ENCODE measurements around the gene PPP1R37. TPM values are rescaled to one million over a fixed set of nuclear protein-coding genes. Genes with fewer than 3 reads are reported as not detected.

PPP1R37 gene
- total RNA-seq, 1 experiment from 2014 or later: 46.4 TPM

DNA sequence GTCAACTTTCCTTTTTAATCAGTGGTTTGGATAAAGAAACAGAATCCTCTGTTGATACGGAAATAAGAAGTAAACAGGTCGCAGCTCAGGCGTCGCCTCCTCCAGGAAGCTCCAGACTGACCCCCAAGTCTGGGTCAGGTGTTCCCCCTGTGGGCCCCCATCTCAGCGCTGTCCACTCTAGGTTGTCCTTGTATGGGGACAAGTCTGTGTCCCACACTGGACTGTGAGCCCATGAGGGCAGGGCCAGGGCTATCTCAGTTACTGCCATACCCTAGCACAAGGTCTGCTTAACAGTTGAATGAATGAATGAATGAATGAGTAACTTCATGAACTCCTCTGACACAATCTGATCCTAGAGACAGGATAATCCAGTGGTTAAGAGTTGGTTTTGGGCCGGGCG, 46.6 kb upstream of the PPP1R37 start:
- Histone ChIP-seq H2AFZ (ENCODE audit: low read length) (no peak overlapping the region), H3K9me3 (ENCODE audit: low read length) (no peaks in the 10 kb centered on the region), H3K27me3 (ENCODE audit: low read length) (no peaks in the 10 kb centered on the region), H3K4me3 (ENCODE audit: low read length) (no peak overlapping the region), H3F3A (ENCODE audit: low read length, unreplicated experiment) (no peaks in the 10 kb centered on the region), H3K4me1 (ENCODE audit: insufficient read depth, low read length) (no peaks in the 10 kb centered on the region), H3K79me2 (ENCODE audit: low read length) (peaks cover 67% of the 10 kb centered on the region), H3K9me2 (replicated peaks; ENCODE audit: low read length) (no peaks in the 10 kb centered on the region), H3K36me3 (ENCODE audit: low read depth, low read length) (peaks cover 12% of the 10 kb centered on the region), H4K20me1 (ENCODE audit: low read length) (no peaks in the 10 kb centered on the region; the same call in 1 of the 2 replicates), H3K4me2 (ENCODE audit: low read length) (no peak overlapping the region), H3K27ac (ENCODE audit: low read length) (no peak overlapping the region), H3K9ac (ENCODE audit: low read length) (no peak overlapping the region)
- ATAC-seq (no peak), DNase-seq (no peak)
- CTCF ChIA-PET: no interaction called here
- POLR2A ChIA-PET (ENCODE audit: unreplicated experiment): no interaction called here
- BruUV-seq (replicated peaks): no TSS peak
- TF ChIP-seq EZH2phosphoT487 (IDR thresholded peaks at IDR 0.05; ENCODE audit: borderline replicate concordance, low read length): no peak
- no peak for TF ChIP-seq EZH2 (IDR thresholded peaks at IDR 0.05; ENCODE audit: low read length, unreplicated experiment)
- TF ChIP-seq, protein P1, sequence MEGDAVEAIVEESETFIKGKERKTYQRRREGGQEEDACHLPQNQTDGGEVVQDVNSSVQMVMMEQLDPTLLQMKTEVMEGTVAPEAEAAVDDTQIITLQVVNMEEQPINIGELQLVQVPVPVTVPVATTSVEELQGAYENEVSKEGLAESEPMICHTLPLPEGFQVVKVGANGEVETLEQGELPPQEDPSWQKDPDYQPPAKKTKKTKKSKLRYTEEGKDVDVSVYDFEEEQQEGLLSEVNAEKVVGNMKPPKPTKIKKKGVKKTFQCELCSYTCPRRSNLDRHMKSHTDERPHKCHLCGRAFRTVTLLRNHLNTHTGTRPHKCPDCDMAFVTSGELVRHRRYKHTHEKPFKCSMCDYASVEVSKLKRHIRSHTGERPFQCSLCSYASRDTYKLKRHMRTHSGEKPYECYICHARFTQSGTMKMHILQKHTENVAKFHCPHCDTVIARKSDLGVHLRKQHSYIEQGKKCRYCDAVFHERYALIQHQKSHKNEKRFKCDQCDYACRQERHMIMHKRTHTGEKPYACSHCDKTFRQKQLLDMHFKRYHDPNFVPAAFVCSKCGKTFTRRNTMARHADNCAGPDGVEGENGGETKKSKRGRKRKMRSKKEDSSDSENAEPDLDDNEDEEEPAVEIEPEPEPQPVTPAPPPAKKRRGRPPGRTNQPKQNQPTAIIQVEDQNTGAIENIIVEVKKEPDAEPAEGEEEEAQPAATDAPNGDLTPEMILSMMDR (conservative IDR thresholded peaks at IDR 0.05; ENCODE audit: low read depth, low read length): no peak
- intact Hi-C loops (cut with micrococcal nuclease): no loop called here

DNA sequence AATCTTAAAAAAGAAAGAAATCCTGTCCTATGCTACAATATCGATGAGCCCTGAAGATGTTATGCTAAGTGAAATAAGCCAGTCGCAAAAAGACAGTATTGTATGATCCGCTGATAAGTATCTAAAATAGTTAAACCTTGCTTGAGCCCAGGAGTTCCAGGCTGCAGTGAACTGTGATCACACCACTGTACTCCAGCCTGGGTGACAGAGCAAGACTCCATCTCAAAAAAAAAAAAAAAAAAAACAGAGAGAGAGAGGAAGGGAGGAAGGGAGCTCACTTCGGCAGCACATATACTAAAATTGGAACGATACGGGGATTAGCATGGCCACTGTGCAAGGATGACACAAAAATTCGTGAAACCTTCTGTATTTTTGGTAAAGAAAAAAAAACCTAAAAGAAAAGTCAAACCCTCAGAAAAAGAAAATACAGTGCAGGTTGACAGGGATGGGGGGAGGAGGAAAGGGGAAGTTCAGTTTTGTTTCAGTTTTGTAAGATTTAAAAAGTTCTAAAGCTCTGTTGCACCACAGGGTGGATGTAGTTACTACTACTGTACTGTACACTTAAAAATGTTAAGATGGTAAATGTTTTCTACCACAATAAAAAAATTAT, 45.7 kb upstream of the PPP1R37 start:
- H3K4me1 ChIP-seq (ENCODE audit: insufficient read depth, low read length): no peaks in the 10 kb centered on the region
- H3F3A ChIP-seq (ENCODE audit: low read length, unreplicated experiment): no peaks in the 10 kb centered on the region
- intact Hi-C loops (cut with micrococcal nuclease): no loop called here
- H3K27ac ChIP-seq (ENCODE audit: low read length): no peak overlapping the region
- no peaks in the 10 kb centered on the region for H3K9me2 ChIP-seq (replicated peaks; ENCODE audit: low read length)
- no peak overlapping the region for H3K9ac ChIP-seq (ENCODE audit: low read length)
- no peaks in the 10 kb centered on the region for H3K27me3 ChIP-seq (ENCODE audit: low read length)
- H3K4me2 ChIP-seq (ENCODE audit: low read length): no peak overlapping the region
- H2AFZ ChIP-seq (ENCODE audit: low read length): no peak overlapping the region
- ChIA-PET POLR2A (ENCODE audit: unreplicated experiment) (no interaction called here), CTCF (no interaction called here)
- peaks cover 59% of the 10 kb centered on the region for H3K79me2 ChIP-seq (ENCODE audit: low read length)
- peaks cover 7% of the 10 kb centered on the region; the same call in 1 of the 2 replicates for H3K36me3 ChIP-seq (ENCODE audit: low read depth, low read length)
- no TSS peak for BruUV-seq (replicated peaks)
- H3K4me3 ChIP-seq (ENCODE audit: low read length): no peak overlapping the region
- no peak for ATAC-seq
- TF ChIP-seq, protein P1 (conservative IDR thresholded peaks at IDR 0.05; ENCODE audit: low read depth, low read length): no peak
- TF ChIP-seq EZH2 (IDR thresholded peaks at IDR 0.05; ENCODE audit: low read length, unreplicated experiment): no peak
- TF ChIP-seq EZH2phosphoT487 (IDR thresholded peaks at IDR 0.05; ENCODE audit: borderline replicate concordance, low read length): no peak
- H3K9me3 ChIP-seq (ENCODE audit: low read length): no peaks in the 10 kb centered on the region
- no peak for DNase-seq
- no peaks in the 10 kb centered on the region; the same call in 1 of the 2 replicates for H4K20me1 ChIP-seq (ENCODE audit: low read length)

DNA sequence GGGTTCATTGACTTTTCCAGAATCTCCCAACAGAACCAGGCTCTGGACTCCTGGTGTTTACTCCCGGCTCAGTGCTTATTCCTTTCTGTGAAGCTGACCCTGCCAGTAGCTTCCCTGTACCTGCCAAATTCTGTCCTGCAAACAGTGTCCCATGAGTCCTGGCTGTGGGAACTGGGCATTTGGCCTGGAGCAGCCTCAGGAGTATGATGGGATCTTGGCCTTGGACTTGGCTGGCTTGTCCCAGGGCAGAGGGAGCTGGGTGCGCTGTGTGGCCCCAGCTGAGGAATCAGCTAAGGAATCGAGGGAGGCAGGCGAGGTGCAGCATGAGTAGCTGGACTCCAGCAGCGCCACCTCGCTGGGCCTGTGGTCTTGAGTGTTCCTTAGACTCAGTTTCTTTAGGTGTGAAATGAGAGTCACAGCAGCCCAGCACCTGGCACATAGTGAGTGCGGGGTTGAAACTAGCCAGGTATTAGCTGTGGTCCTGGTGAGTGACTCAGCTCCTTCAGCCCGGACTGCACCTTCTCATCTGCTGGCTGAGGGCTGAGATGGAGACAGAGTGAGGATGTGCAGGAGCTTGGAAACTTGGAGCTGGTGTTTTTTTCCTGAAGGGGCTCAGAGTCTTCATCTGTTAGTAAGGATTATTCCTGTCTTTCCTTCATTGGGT, 43.8 kb upstream of the PPP1R37 start:
- Histone ChIP-seq H3K27ac (ENCODE audit: low read length) (no peak overlapping the region), H3K9me3 (ENCODE audit: low read length) (no peaks in the 10 kb centered on the region), H3K4me2 (ENCODE audit: low read length) (no peak overlapping the region), H3K4me1 (ENCODE audit: insufficient read depth, low read length) (no peaks in the 10 kb centered on the region), H3K9ac (ENCODE audit: low read length) (no peak overlapping the region), H3K9me2 (replicated peaks; ENCODE audit: low read length) (no peaks in the 10 kb centered on the region), H4K20me1 (ENCODE audit: low read length) (no peaks in the 10 kb centered on the region; the same call in 1 of the 2 replicates), H3K4me3 (ENCODE audit: low read length) (no peak overlapping the region), H3K36me3 (ENCODE audit: low read depth, low read length) (peaks cover 13% of the 10 kb centered on the region; the same call in 1 of the 2 replicates), H3F3A (ENCODE audit: low read length, unreplicated experiment) (no peaks in the 10 kb centered on the region), H3K79me2 (ENCODE audit: low read length) (peaks cover 48% of the 10 kb centered on the region), H3K27me3 (ENCODE audit: low read length) (no peaks in the 10 kb centered on the region), H2AFZ (ENCODE audit: low read length) (no peak overlapping the region)
- ATAC-seq: no peak
- no TSS peak for BruUV-seq (replicated peaks)
- DNase-seq: no peak
- ChIA-PET CTCF (no interaction called here), POLR2A (ENCODE audit: unreplicated experiment) (no interaction called here)
- intact Hi-C loops (cut with micrococcal nuclease): no loop called here
- no peak for TF ChIP-seq EZH2phosphoT487 (IDR thresholded peaks at IDR 0.05; ENCODE audit: borderline replicate concordance, low read length)
- no peak for TF ChIP-seq EZH2 (IDR thresholded peaks at IDR 0.05; ENCODE audit: low read length, unreplicated experiment)
- TF ChIP-seq, protein P1 (conservative IDR thresholded peaks at IDR 0.05; ENCODE audit: low read depth, low read length): no peak

Measured in PC-3 (cell line).